Activated CD4-positive, alpha-beta T cell treated with anti-CD3 and anti-CD28 coated beads, Interleukin-2, Interleukin-4, amounts not matched to agents 100 ng/mL and 50 ng/mL, durations not matched to agents 16 hours and 8 hours (primary cell): ENCODE data around the gene THSD8.
A peak's percentile ranks its signal among the peaks of the same experiment; 100 is the strongest.

Source experiments
- DNase-seq: peaks from one replicate; pipeline ENCODE4 v3.0.0-alpha.2; 2020; ENCODE audit warnings: low spot score

THSD8 gene

GRCh38 chr19:12779162-12779993, 22.5 kb upstream of the THSD8 start:
- no peak for DNase-seq

- no peak for DNase-seq
Measured at GRCh38 chr19:12782174-12782423, 19.8 kb upstream of the THSD8 start.

GRCh38 chr19:12782424-12783290, 19.2 kb upstream of the THSD8 start:
- peak; percentile 94 for DNase-seq

- DNase-seq, result peak; percentile 91
Measured at GRCh38 chr19:12783291-12783848, 18.5 kb upstream of the THSD8 start.

- DNase-seq, result peak; percentile 44
Measured at GRCh38 chr19:12783849-12784393, 17.9 kb upstream of the THSD8 start.

GRCh38 chr19:12784394-12784870, 17.4 kb upstream of the THSD8 start:
- DNase-seq, result peak; percentile 36

GRCh38 chr19:12784871-12785430, 16.9 kb upstream of the THSD8 start:
- DNase-seq, result peak; percentile 52

GRCh38 chr19:12785431-12786031, 16.3 kb upstream of the THSD8 start:
- no peak for DNase-seq

- DNase-seq, result no peak
Measured at GRCh38 chr19:12786141-12786870, 15.6 kb upstream of the THSD8 start.

GRCh38 chr19:12786952-12787351, 14.9 kb upstream of the THSD8 start:
- no peak for DNase-seq

GRCh38 chr19:12787458-12787857, 14.4 kb upstream of the THSD8 start:
- no peak for DNase-seq

GRCh38 chr19:12788042-12788681, 13.7 kb upstream of the THSD8 start:
- DNase-seq, result no peak

- DNase-seq, result peak; percentile 54
Measured at GRCh38 chr19:12788682-12789097, 13.2 kb upstream of the THSD8 start.

- peak; percentile 34 for DNase-seq
Measured at GRCh38 chr19:12789098-12789903, 12.6 kb upstream of the THSD8 start.

GRCh38 chr19:12789904-12790619, 11.8 kb upstream of the THSD8 start:
- peak; percentile 98 for DNase-seq

- DNase-seq, result no peak
Measured at GRCh38 chr19:12790628-12791344, 11.1 kb upstream of the THSD8 start.

- DNase-seq, result peak; percentile 99
Measured at GRCh38 chr19:12791345-12792050, 10.4 kb upstream of the THSD8 start, which contains the start of gene JUNB. JUNB (plus strand) TSS chr19:12791486; CDS start chr19:12791772, 286 bp downstream.
